Nephron progenitor cell (in vitro differentiated cells): ENCODE results near the gene WDTC1.

Source experiments
- DNase-seq: peaks from one replicate; pipeline ENCODE4 v3.0.0; 2021
- H3K27ac Mint-ChIP-seq: 2 replicates; pipeline ENCODE4 v1.8.0; 2021; ENCODE audit warnings: mild to moderate bottlenecking, moderate library complexity, mixed read lengths
- H3K27me3 Mint-ChIP-seq: 2 replicates; pipeline ENCODE4 v1.8.0; 2021; ENCODE audit warnings: mild to moderate bottlenecking, low read depth, mixed read lengths; ENCODE audit not compliant: poor library complexity
- H3K36me3 Mint-ChIP-seq: 2 replicates; pipeline ENCODE4 v1.8.0; 2021; ENCODE audit warnings: low read depth, mixed read lengths
- H3K4me1 Mint-ChIP-seq: 2 replicates; pipeline ENCODE4 v1.8.0; 2021; ENCODE audit warnings: mixed read lengths
- H3K4me3 Mint-ChIP-seq: 2 replicates; pipeline ENCODE4 v1.8.0; 2021; ENCODE audit warnings: mild to moderate bottlenecking, moderate library complexity, mixed read lengths
- H3K9me3 Mint-ChIP-seq: 2 replicates; pipeline ENCODE4 v1.8.0; 2021; ENCODE audit warnings: mild to moderate bottlenecking, moderate library complexity, mixed read lengths
- TF ChIP-seq, protein P1 (sequence below): fragments of 200-600 bp; sonication (generic); IDR thresholded peaks from 2 replicates; pipeline ENCODE4 v1.5.0; 2021; ENCODE audit warnings: antibody characterized with exemption

Gene WDTC1

DNA sequence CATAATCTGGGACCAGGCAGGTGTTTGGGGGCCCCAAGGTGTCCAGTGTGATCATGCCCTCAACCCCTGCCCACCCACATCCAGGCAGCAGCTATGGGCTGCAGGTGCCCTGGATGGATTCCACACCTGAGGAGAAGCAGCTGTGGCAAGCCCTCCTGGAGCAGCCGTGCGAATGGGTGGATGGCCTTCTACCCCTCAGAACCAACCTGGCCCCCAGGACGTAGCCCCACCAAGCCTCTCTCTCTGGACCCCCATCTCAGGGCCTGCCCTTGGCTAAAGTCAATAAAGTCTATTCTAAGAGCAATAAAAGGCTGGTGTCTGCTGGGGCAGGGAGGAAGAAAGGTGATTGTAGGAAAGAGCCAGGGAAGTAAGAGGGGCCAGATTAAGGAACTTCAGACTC is 119.2 kb downstream of the WDTC1 start:
- TF ChIP-seq, protein P1, sequence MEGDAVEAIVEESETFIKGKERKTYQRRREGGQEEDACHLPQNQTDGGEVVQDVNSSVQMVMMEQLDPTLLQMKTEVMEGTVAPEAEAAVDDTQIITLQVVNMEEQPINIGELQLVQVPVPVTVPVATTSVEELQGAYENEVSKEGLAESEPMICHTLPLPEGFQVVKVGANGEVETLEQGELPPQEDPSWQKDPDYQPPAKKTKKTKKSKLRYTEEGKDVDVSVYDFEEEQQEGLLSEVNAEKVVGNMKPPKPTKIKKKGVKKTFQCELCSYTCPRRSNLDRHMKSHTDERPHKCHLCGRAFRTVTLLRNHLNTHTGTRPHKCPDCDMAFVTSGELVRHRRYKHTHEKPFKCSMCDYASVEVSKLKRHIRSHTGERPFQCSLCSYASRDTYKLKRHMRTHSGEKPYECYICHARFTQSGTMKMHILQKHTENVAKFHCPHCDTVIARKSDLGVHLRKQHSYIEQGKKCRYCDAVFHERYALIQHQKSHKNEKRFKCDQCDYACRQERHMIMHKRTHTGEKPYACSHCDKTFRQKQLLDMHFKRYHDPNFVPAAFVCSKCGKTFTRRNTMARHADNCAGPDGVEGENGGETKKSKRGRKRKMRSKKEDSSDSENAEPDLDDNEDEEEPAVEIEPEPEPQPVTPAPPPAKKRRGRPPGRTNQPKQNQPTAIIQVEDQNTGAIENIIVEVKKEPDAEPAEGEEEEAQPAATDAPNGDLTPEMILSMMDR: no peak
- DNase-seq: no peak
- H3K9me3 Mint-ChIP-seq: no peaks in the 10 kb centered on the region
- no peak overlapping the region for H3K4me3 Mint-ChIP-seq
- H3K27ac Mint-ChIP-seq: peak overlapping the region; percentile 37
- peaks cover 33% of the 10 kb centered on the region for H3K27me3 Mint-ChIP-seq
- H3K4me1 Mint-ChIP-seq: peaks cover 33% of the 10 kb centered on the region
- peaks cover 5% of the 10 kb centered on the region for H3K36me3 Mint-ChIP-seq

DNA sequence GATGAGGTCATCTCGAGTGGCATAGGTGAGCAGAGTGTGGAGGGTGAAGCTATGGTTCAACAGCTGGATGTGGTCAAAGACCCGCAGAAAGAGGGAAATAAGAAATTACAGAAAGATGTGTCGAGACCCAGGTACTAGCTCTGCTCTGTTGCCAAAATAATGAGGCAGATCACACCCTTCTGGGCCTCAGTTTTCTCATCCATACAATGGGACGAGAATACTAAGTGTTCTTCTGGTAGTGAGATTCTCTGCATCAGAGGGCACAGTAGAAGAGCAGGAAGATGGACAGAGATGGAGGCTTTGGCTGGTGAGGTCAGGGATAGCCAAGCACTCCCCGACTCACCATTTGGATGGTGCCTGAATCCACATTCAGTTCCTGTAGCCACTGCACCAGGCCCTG is 121.3 kb downstream of the WDTC1 start:
- Mint-ChIP-seq H3K27ac (no peak overlapping the region), H3K4me1 (peaks cover 42% of the 10 kb centered on the region), H3K36me3 (peaks cover 10% of the 10 kb centered on the region), H3K27me3 (peaks cover 44% of the 10 kb centered on the region), H3K9me3 (no peaks in the 10 kb centered on the region), H3K4me3 (no peak overlapping the region)
- TF ChIP-seq, protein P1: no peak
- no peak for DNase-seq

DNA sequence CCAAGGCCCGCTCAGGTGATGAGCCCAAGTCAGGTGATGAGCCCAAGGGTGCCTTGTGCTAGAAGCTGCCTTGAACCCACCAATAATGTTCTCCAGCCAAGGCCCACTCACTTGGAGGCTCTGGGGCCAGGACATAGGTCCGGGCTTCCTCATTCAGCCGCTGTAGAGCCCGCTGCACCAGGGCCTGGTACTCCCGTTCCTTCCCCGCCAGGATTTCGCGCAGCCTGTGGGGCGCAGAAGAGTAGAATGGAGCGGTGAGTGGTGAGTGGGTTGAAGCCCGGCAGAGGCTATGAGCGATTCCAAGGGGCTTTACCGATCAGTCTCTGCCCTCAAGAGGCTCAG is 121.8 kb downstream of the WDTC1 start:
- Mint-ChIP-seq H3K27ac (no peak overlapping the region), H3K4me1 (peaks cover 48% of the 10 kb centered on the region), H3K36me3 (peaks cover 10% of the 10 kb centered on the region), H3K4me3 (no peak overlapping the region), H3K9me3 (no peaks in the 10 kb centered on the region), H3K27me3 (peaks cover 44% of the 10 kb centered on the region)
- TF ChIP-seq, protein P1: no peak
- no peak for DNase-seq

DNA sequence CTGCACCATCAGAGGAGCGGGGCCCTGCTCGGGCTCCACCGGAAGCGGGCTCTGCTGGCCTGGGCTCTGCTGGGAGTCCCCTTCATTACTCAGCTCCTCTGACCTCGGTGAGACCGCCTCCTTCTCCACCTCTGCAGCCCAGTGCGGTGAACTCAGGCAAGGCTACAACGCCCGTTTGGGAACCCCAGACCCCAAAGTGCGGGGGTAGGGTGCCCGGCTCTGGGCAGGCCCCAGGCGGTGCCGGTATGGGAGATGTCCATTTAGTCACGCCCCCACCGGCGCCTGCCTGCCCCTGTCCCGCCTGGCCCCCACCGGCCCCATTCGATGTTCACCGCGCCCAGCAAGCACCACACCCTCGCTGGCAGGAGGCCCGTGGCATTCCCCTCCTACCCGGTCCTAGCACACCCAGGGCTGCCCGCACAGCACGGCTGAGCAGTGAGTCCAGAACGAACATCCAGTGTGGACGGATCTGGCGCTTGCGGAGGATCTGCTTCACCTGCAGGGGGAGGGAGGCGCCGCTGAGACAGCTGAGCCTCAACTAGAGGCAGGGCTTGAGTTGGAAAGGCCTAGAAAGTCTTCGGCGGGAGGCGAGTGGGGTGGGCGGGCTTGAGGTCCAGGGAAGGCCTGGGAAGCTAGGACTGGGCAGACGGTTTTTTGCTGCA is 122.3 kb downstream of the WDTC1 start:
- no peak overlapping the region for H3K4me3 Mint-ChIP-seq
- peaks cover 10% of the 10 kb centered on the region for H3K36me3 Mint-ChIP-seq
- H3K27ac Mint-ChIP-seq: no peak overlapping the region
- TF ChIP-seq, protein P1: no peak
- DNase-seq: no peak
- peaks cover 45% of the 10 kb centered on the region for H3K27me3 Mint-ChIP-seq
- peaks cover 43% of the 10 kb centered on the region for H3K4me1 Mint-ChIP-seq
- H3K9me3 Mint-ChIP-seq: no peaks in the 10 kb centered on the region

DNA sequence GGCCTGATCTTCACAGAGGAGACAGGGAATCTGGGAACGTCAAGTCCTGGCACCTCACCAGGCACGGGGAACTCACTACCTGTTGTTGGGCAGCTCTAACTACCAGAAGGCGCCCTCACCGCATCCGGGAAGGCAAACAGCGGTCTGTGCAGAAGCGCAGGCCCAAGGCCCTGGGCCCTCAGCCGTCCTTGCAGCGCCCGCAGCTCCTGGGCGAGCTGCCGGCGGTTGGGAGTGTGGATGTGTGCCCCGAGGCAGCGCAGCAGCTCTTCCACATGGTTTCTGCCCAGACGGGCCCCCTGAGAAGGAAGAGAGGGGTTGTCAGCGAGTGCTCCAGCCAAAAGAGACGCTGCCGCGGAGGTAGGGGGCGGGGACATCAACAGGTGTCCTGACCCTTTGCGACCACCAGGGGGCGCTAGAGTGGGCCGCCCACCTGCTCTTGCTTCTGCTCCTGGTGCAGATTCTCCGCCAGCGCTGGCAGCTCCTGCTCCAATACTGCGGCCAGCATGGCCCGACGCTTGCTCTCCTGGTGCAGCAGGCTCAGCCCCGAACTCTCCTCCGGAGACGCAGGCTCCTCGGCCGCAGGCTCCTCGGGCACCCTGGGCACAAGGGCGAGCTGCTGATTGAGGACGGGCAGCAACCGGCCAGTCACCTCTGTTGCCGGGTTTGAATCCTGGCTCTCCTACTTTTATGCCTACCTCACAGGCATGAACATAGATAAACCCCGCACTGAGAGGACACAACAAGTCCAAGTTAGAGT is 123.0 kb downstream of the WDTC1 start:
- DNase-seq: peak; percentile 84
- no peak overlapping the region for H3K27ac Mint-ChIP-seq

More for the DNA sequence above, 123.0 kb downstream of the WDTC1 start:
- TF ChIP-seq, protein P1: peak; percentile 99
- Mint-ChIP-seq H3K4me3 (no peak overlapping the region), H3K36me3 (peaks cover 10% of the 10 kb centered on the region), H3K9me3 (no peaks in the 10 kb centered on the region), H3K4me1 (peaks cover 44% of the 10 kb centered on the region), H3K27me3 (peaks cover 42% of the 10 kb centered on the region)
